ENCODE results near the gene TMEM80. TPM values are rescaled to one million over a fixed set of nuclear protein-coding genes. Genes with fewer than 3 reads are reported as not detected.

TMEM80 gene
- total and polyA plus RNA-seq, 2 experiments from 2014 or later, result 26.7 to 35.5 TPM

GRCh38 chr11:706957-707816, 11.6 kb downstream of the TMEM80 start:
- H3K27ac ChIP-seq, result peak overlapping the region; percentile 99
- peak overlapping the region; percentile 87 for H3K4me3 ChIP-seq
- TF ChIP-seq CTCF (IDR thresholded peaks at IDR 0.05; ENCODE audit: poor library complexity), result peak; percentile 31
- no peak for TF ChIP-seq EZH2 (IDR thresholded peaks at IDR 0.05; ENCODE audit: borderline replicate concordance)
- no peak for TF ChIP-seq EZH2phosphoT487 (IDR thresholded peaks at IDR 0.05; ENCODE audit: low read depth, severe bottlenecking, unreplicated experiment)
- no peaks in the 10 kb centered on the region for H3K9me2 ChIP-seq (replicated peaks; ENCODE audit: insufficient read depth)
- peak overlapping the region; percentile 96 for H3K4me2 ChIP-seq
- no peaks in the 10 kb centered on the region for H3K27me3 ChIP-seq
- H3K4me1 ChIP-seq (ENCODE audit: insufficient read depth), result peaks cover 57% of the 10 kb centered on the region
- peaks cover 56% of the 10 kb centered on the region for H3K79me2 ChIP-seq
- no peak overlapping the region for H2AFZ ChIP-seq
- no peaks in the 10 kb centered on the region for H3K9me3 ChIP-seq (ENCODE audit: low read depth)
- WGBS (ENCODE audit: low lambda C conversion rate, missing lambda C conversion rate), result 52% methylated on average over 17 of the region's 30 CpGs
- DNase-seq (ENCODE audit: low spot score), result peak; percentile 83
- no peaks in the 10 kb centered on the region for H4K20me1 ChIP-seq (ENCODE audit: insufficient read depth, poor library complexity, severe bottlenecking)
- no peaks in the 10 kb centered on the region for H3K36me3 ChIP-seq (replicated peaks; ENCODE audit: insufficient read depth, low read depth)

GRCh38 chr11:707817-708420, 12.3 kb downstream of the TMEM80 start:
- no peak overlapping the region for H2AFZ ChIP-seq
- H3K27ac ChIP-seq, result peak overlapping the region; percentile 99
- H3K4me3 ChIP-seq, result peak overlapping the region; percentile 30
- H4K20me1 ChIP-seq (ENCODE audit: insufficient read depth, poor library complexity, severe bottlenecking), result no peaks in the 10 kb centered on the region
- no peaks in the 10 kb centered on the region for H3K9me3 ChIP-seq (ENCODE audit: low read depth)
- H3K36me3 ChIP-seq (replicated peaks; ENCODE audit: insufficient read depth, low read depth), result no peaks in the 10 kb centered on the region
- peaks cover 53% of the 10 kb centered on the region for H3K79me2 ChIP-seq
- DNase-seq (ENCODE audit: low spot score), result peak; percentile 54
- peaks cover 62% of the 10 kb centered on the region for H3K4me1 ChIP-seq (ENCODE audit: insufficient read depth)
- H3K9me2 ChIP-seq (replicated peaks; ENCODE audit: insufficient read depth), result no peaks in the 10 kb centered on the region
- no peak for TF ChIP-seq EZH2 (IDR thresholded peaks at IDR 0.05; ENCODE audit: borderline replicate concordance)
- no peak for TF ChIP-seq CTCF (IDR thresholded peaks at IDR 0.05; ENCODE audit: poor library complexity)
- no peak for TF ChIP-seq EZH2phosphoT487 (IDR thresholded peaks at IDR 0.05; ENCODE audit: low read depth, severe bottlenecking, unreplicated experiment)
- WGBS (ENCODE audit: low lambda C conversion rate, missing lambda C conversion rate), result 42% methylated on average over 16 of the region's 16 CpGs
- H3K27me3 ChIP-seq, result no peaks in the 10 kb centered on the region
- peak overlapping the region; percentile 96 for H3K4me2 ChIP-seq

- Histone ChIP-seq H3K79me2 (peaks cover 53% of the 10 kb centered on the region), H4K20me1 (ENCODE audit: insufficient read depth, poor library complexity, severe bottlenecking) (no peaks in the 10 kb centered on the region), H3K4me3 (no peak overlapping the region), H3K4me1 (ENCODE audit: insufficient read depth) (peaks cover 62% of the 10 kb centered on the region), H3K9me2 (replicated peaks; ENCODE audit: insufficient read depth) (no peaks in the 10 kb centered on the region), H3K27me3 (no peaks in the 10 kb centered on the region), H3K27ac (peak overlapping the region; percentile 99), H3K4me2 (peak overlapping the region; percentile 96), H3K36me3 (replicated peaks; ENCODE audit: insufficient read depth, low read depth) (no peaks in the 10 kb centered on the region), H3K9me3 (ENCODE audit: low read depth) (no peaks in the 10 kb centered on the region), H2AFZ (no peak overlapping the region)
- 91% methylated on average over 5 of the region's 7 CpGs for WGBS (ENCODE audit: low lambda C conversion rate, missing lambda C conversion rate)
- no peak for TF ChIP-seq EZH2phosphoT487 (IDR thresholded peaks at IDR 0.05; ENCODE audit: low read depth, severe bottlenecking, unreplicated experiment)
- TF ChIP-seq CTCF (IDR thresholded peaks at IDR 0.05; ENCODE audit: poor library complexity), result no peak
- no peak for TF ChIP-seq EZH2 (IDR thresholded peaks at IDR 0.05; ENCODE audit: borderline replicate concordance)
- no peak for DNase-seq (ENCODE audit: low spot score)
Measured at GRCh38 chr11:708511-708910, 12.9 kb downstream of the TMEM80 start.

All from hepatocyte (in vitro differentiated cells).